ENCODE measurements around the gene TAAR6.

- TF ChIP-seq, protein P1, sequence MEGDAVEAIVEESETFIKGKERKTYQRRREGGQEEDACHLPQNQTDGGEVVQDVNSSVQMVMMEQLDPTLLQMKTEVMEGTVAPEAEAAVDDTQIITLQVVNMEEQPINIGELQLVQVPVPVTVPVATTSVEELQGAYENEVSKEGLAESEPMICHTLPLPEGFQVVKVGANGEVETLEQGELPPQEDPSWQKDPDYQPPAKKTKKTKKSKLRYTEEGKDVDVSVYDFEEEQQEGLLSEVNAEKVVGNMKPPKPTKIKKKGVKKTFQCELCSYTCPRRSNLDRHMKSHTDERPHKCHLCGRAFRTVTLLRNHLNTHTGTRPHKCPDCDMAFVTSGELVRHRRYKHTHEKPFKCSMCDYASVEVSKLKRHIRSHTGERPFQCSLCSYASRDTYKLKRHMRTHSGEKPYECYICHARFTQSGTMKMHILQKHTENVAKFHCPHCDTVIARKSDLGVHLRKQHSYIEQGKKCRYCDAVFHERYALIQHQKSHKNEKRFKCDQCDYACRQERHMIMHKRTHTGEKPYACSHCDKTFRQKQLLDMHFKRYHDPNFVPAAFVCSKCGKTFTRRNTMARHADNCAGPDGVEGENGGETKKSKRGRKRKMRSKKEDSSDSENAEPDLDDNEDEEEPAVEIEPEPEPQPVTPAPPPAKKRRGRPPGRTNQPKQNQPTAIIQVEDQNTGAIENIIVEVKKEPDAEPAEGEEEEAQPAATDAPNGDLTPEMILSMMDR (IDR thresholded peaks at IDR 0.05; ENCODE audit: insufficient read depth, low read length), result no peak
- TF ChIP-seq REST (IDR thresholded peaks at IDR 0.05; ENCODE audit: insufficient replicate concordance, low read depth) (no peak), GABPA (IDR thresholded peaks at IDR 0.05; ENCODE audit: low read depth) (no peak), POLR2AphosphoS5 (IDR thresholded peaks at IDR 0.05; ENCODE audit: low read depth) (no peak)
These were observed 18.9 kb upstream of the TAAR6 start for GRCh38 chr6:132551214-132551613.
